GM10847 (cell line): ENCODE measurements around the gene WASF2.

Experiments used
- POLR2A ChIP-seq: IDR thresholded peaks from 2 replicates; pipeline ENCODE4 v1.6.1; 2011; ENCODE audit not compliant: insufficient read length; ENCODE audit errors: extremely low read depth

WASF2 gene

GRCh38 chr1:27355683-27356082 lies 134.3 kb downstream of the WASF2 start:
- TF ChIP-seq POLR2A, result no peak
